SK-N-SH treated with all-trans-retinoic acid at 6 μM for 48 hours (cell line): ENCODE measurements around the gene MYADM.

ENCODE experiments used
- ATAC-seq: fragments of 200-7000 bp; cut with Tn5 transposase; 3 replicates; pipeline ENCODE4 v1.9.1; 2020; ENCODE audit warnings: mild to moderate bottlenecking, moderate library complexity
- ARNTL ChIP-seq: fragments of 450-650 bp; formaldehyde crosslinking; IDR thresholded peaks from 2 replicates; pipeline ENCODE4 v1.5.0; 2020; ENCODE audit warnings: low read depth, mild to moderate bottlenecking, moderate library complexity, borderline replicate concordance
- BACH2 ChIP-seq: fragments of 250-450 bp; sonication (Bioruptor Pico); IDR thresholded peaks from 2 replicates; pipeline ENCODE4 v1.9.0; 2021; ENCODE audit warnings: mild to moderate bottlenecking, borderline replicate concordance
- CREB5 ChIP-seq: fragments of 250-450 bp; sonication (Bioruptor Pico); IDR thresholded peaks from 2 replicates; pipeline ENCODE4 v1.5.1; 2020; ENCODE audit warnings: low read depth, mild to moderate bottlenecking, moderate library complexity
- CSRNP3 ChIP-seq: fragments of 250-450 bp; sonication (Bioruptor Pico); IDR thresholded peaks from 2 replicates; pipeline ENCODE4 v1.5.1; 2021; ENCODE audit warnings: mild to moderate bottlenecking, moderate library complexity
- GLIS3 ChIP-seq: fragments of 250-450 bp; sonication (Bioruptor Pico); IDR thresholded peaks from 2 replicates; pipeline ENCODE4 v1.5.0; 2020; ENCODE audit warnings: mild to moderate bottlenecking, moderate library complexity
- OSR1 ChIP-seq: fragments of 250-450 bp; sonication (Bioruptor Pico); IDR thresholded peaks from 2 replicates; pipeline ENCODE4 v1.8.0; 2022; ENCODE audit warnings: moderate library complexity, mild to moderate bottlenecking, inconsistent platforms
- PATZ1 ChIP-seq: fragments of 250-450 bp; sonication (Bioruptor Pico); IDR thresholded peaks from 2 replicates; pipeline ENCODE4 v1.8.0; 2020; ENCODE audit warnings: mild to moderate bottlenecking, moderate library complexity, borderline replicate concordance
- POU6F1 ChIP-seq: fragments of 250-450 bp; sonication (Bioruptor Pico); IDR thresholded peaks from 2 replicates; pipeline ENCODE4 v1.8.0; 2021; ENCODE audit warnings: low read depth, mild to moderate bottlenecking, moderate library complexity, borderline replicate concordance
- PPARA ChIP-seq: fragments of 250-450 bp; sonication (Bioruptor Pico); IDR thresholded peaks from 2 replicates; pipeline ENCODE4 v1.5.0; 2020; ENCODE audit warnings: mild to moderate bottlenecking, borderline replicate concordance
- RARB ChIP-seq: fragments of 250-450 bp; sonication (Bioruptor Pico); IDR thresholded peaks from 2 replicates; pipeline ENCODE4 v1.8.0; 2021; ENCODE audit warnings: mild to moderate bottlenecking, moderate library complexity
- SNAI2 ChIP-seq: fragments of 250-450 bp; sonication (Bioruptor Pico); IDR thresholded peaks from 2 replicates; pipeline ENCODE4 v1.5.0; 2020; ENCODE audit warnings: mild to moderate bottlenecking, moderate library complexity
- TCF4 ChIP-seq: fragments of 250-450 bp; sonication (Bioruptor Pico); IDR thresholded peaks from 2 replicates; pipeline ENCODE4 v1.8.0; 2021; ENCODE audit warnings: mild to moderate bottlenecking, moderate library complexity, borderline replicate concordance
- TOX ChIP-seq: fragments of 250-450 bp; sonication (Bioruptor Pico); IDR thresholded peaks from 2 replicates; pipeline ENCODE4 v1.8.0; 2021; ENCODE audit warnings: mild to moderate bottlenecking, moderate library complexity, borderline replicate concordance
- ZC3H10 ChIP-seq: fragments of 250-450 bp; sonication (Bioruptor Pico); IDR thresholded peaks from 2 replicates; pipeline ENCODE4 v1.5.1; 2021; ENCODE audit warnings: mild to moderate bottlenecking, moderate library complexity
- ZFP3 ChIP-seq: fragments of 250-450 bp; sonication (Bioruptor Pico); IDR thresholded peaks from 2 replicates; pipeline ENCODE4 v1.5.0; 2020; ENCODE audit warnings: mild to moderate bottlenecking, moderate library complexity
- ZFP30 ChIP-seq: fragments of 450-650 bp; formaldehyde crosslinking; IDR thresholded peaks from 2 replicates; pipeline ENCODE4 v1.5.0; 2022; ENCODE audit warnings: mild to moderate bottlenecking, moderate library complexity
- ZNF565 ChIP-seq: fragments of 450-650 bp; formaldehyde crosslinking; conservative IDR thresholded peaks from 2 replicates; pipeline ENCODE4 v1.5.0; 2020; ENCODE audit warnings: low read depth, mild to moderate bottlenecking, moderate library complexity
- ZNF70 ChIP-seq: fragments of 450-650 bp; formaldehyde crosslinking; IDR thresholded peaks from 2 replicates; pipeline ENCODE4 v1.5.0; 2020; ENCODE audit warnings: mild to moderate bottlenecking, moderate library complexity
- ZNF8 ChIP-seq: fragments of 450-650 bp; formaldehyde crosslinking; IDR thresholded peaks from 2 replicates; pipeline ENCODE4 v1.5.0; 2020; ENCODE audit warnings: mild to moderate bottlenecking, moderate library complexity

MYADM gene

GRCh38 chr19:53870485-53870844 lies 2.8 kb downstream of the MYADM start:
- no peak for ATAC-seq
- TF ChIP-seq RARB (CRISPR knock-in tag) (no peak), PATZ1 (CRISPR knock-in tag) (no peak)

- ATAC-seq: no peak
- TF ChIP-seq TCF4 (CRISPR knock-in tag) (no peak), ZFP30 (CRISPR knock-in tag) (no peak), BACH2 (CRISPR knock-in tag) (no peak), SNAI2 (CRISPR knock-in tag) (no peak), POU6F1 (CRISPR knock-in tag) (no peak), ZNF8 (CRISPR knock-in tag) (no peak), ZNF70 (CRISPR knock-in tag) (no peak), ZFP3 (CRISPR knock-in tag) (no peak), CREB5 (no peak), CSRNP3 (CRISPR knock-in tag) (no peak), ZC3H10 (no peak), PPARA (CRISPR knock-in tag) (no peak), RARB (CRISPR knock-in tag) (no peak), GLIS3 (no peak), ARNTL (CRISPR knock-in tag) (no peak), ZNF565 (CRISPR knock-in tag) (no peak)
Measured at GRCh38 chr19:53871454-53871853, 3.8 kb downstream of the MYADM start.

GRCh38 chr19:53872762-53873161 lies 5.1 kb downstream of the MYADM start:
- TF ChIP-seq ZFP30 (CRISPR knock-in tag) (no peak), PPARA (CRISPR knock-in tag) (no peak), CREB5 (no peak), OSR1 (CRISPR knock-in tag) (no peak), POU6F1 (CRISPR knock-in tag) (no peak), ZNF8 (CRISPR knock-in tag) (no peak), BACH2 (CRISPR knock-in tag) (no peak), TOX (CRISPR knock-in tag) (no peak)
- no peak for ATAC-seq
